K562 (cell line): ENCODE measurements around the gene APOA1. TPM values are rescaled to one million over a fixed set of nuclear protein-coding genes. Genes with fewer than 3 reads are reported as not detected.

Source experiments
- ATAC-seq: fragments of 200-7000 bp; cut with Tn5 transposase; 3 replicates; pipeline ENCODE4 v1.9.1; 2020; ENCODE audit warnings: moderate library complexity
- BruUV-seq: library from RNA; stranded (reverse); fragments of 400-500 nt; replicated peaks from 2 replicates; lab custom pipeline; 2021; lab: Mats Ljungman, UMichigan
- CTCF ChIA-PET: fragments of 300-600 bp; formaldehyde crosslinking; extraction: SDS; loops from one replicate; lab custom pipeline; 2021; ENCODE audit warnings: low intra/inter-chr PET ratio; lab: Yijun Ruan, JAX
- POLR2A ChIA-PET: fragments of 300-600, 350-650 bp; sonication (Branson Sonifier 250); formaldehyde crosslinking; extraction: SDS; loops from one replicate; lab custom pipeline; 2021; ENCODE audit warnings: antibody characterized with exemption, inconsistent platforms; lab: Yijun Ruan, JAX
- DNase-seq, 4 experiments: peaks; one replicate each; pipeline versions ENCODE4 v3.0.0 to v3.0.0-alpha.2; 2011 to 2018; ENCODE audit warnings: low spot score in 3 of 4, mixed read lengths in 3 of 4; ENCODE audit errors: extremely low read depth in 1 of 4
- FAIRE-seq: peaks from 2 replicates; lab custom pipeline; 2011; peaks lifted over from hg19 to GRCh38; lab: Jason Lieb, UNC
- H2AFZ ChIP-seq: 2 replicates; pipeline ENCODE4 v1.6.0; 2011; ENCODE audit warnings: low read depth, low read length, control low read depth, inconsistent platforms
- H3K27ac ChIP-seq: fragments of 200-600 bp; 3 replicates; pipeline ENCODE4 v1.8.0; 2011; ENCODE audit warnings: low read depth, mild to moderate bottlenecking, control low read depth, inconsistent platforms, low read length, moderate library complexity, mixed read lengths; ENCODE audit errors: extremely low read depth
- H3K27me3 ChIP-seq, 2 experiments: fragments of 300-600 bp in 1 of 2; 2 replicates in 1 of 2; 3 replicates in 1 of 2; pipeline versions ENCODE4 v1.6.0 to v1.8.0; 2011; ENCODE audit warnings: inconsistent platforms in 2 of 2, low read length in 2 of 2, mild to moderate bottlenecking in 1 of 2, mixed read lengths in 1 of 2, moderate library complexity in 1 of 2; ENCODE audit not compliant: control insufficient read depth in 2 of 2, insufficient read depth in 2 of 2
- H3K36me3 ChIP-seq: fragments of 300-600 bp; 3 replicates; pipeline ENCODE4 v1.8.0; 2011; ENCODE audit warnings: mild to moderate bottlenecking, low read length, inconsistent platforms; ENCODE audit not compliant: control insufficient read depth, insufficient read depth
- H3K4me1 ChIP-seq, 2 experiments: fragments of 200-600 bp in 1 of 2; replicated peaks in 1 of 2; 2 replicates in 1 of 2; 3 replicates in 1 of 2; pipeline versions ENCODE4 v1.5.1 to v1.8.0; 2011; ENCODE audit warnings: inconsistent platforms in 2 of 2, low read length in 2 of 2, mild to moderate bottlenecking in 1 of 2, mixed read lengths in 1 of 2, moderate library complexity in 1 of 2; ENCODE audit not compliant: control insufficient read depth in 2 of 2, insufficient read depth in 2 of 2
- H3K4me2 ChIP-seq: 2 replicates; pipeline ENCODE4 v1.6.1; 2011; ENCODE audit warnings: low read length, control low read depth, inconsistent platforms, mixed read lengths; ENCODE audit not compliant: insufficient read depth
- H3K4me3 ChIP-seq: fragments of 200-600 bp; sonication (generic), shearing (Covaris generic); 2 replicates; pipeline ENCODE4 v1.5.1; 2016; ENCODE audit warnings: control low read depth, inconsistent platforms
- H3K79me2 ChIP-seq: fragments of 200-600 bp; 3 replicates; pipeline ENCODE4 v1.8.0; 2011; ENCODE audit warnings: low read length, inconsistent platforms; ENCODE audit not compliant: control insufficient read depth, insufficient read depth
- H3K9ac ChIP-seq, 2 experiments: 2 replicates each; pipeline versions ENCODE4 v1.6.0 to v1.6.1; 2011; ENCODE audit warnings: low read depth in 2 of 2, low read length in 2 of 2, control low read depth in 1 of 2, inconsistent platforms in 1 of 2, mild to moderate bottlenecking in 1 of 2, mixed read lengths in 1 of 2; ENCODE audit not compliant: insufficient read depth in 1 of 2
- H3K9me1 ChIP-seq: one replicate; pipeline ENCODE4 v1.6.0; 2011; ENCODE audit warnings: inconsistent platforms, mild to moderate bottlenecking, low read length, moderate library complexity; ENCODE audit not compliant: control insufficient read depth, insufficient read depth
- H3K9me3 ChIP-seq: replicated peaks from 2 replicates; pipeline ENCODE4 v1.5.1; 2011; ENCODE audit warnings: low read depth, low read length, inconsistent platforms; ENCODE audit not compliant: control insufficient read depth, insufficient read depth
- H4K20me1 ChIP-seq: replicated peaks from 2 replicates; pipeline ENCODE4 v1.6.1; 2011; ENCODE audit warnings: low read length, inconsistent platforms, mixed read lengths; ENCODE audit not compliant: control insufficient read depth, insufficient read depth
- DEAF1 ChIP-seq: fragments of 450-650 bp; formaldehyde crosslinking; IDR thresholded peaks from 2 replicates; pipeline ENCODE4 v1.4.0; 2020; ENCODE audit warnings: mild to moderate bottlenecking, moderate library complexity
- JUNB ChIP-seq: fragments of 450-650 bp; formaldehyde crosslinking; conservative IDR thresholded peaks from 2 replicates; pipeline ENCODE4 v1.4.0; 2020; ENCODE audit warnings: mild to moderate bottlenecking
- RAD21 ChIP-seq, 2 experiments: fragments of 250-450 bp in 1 of 2; fragments of 450-650 bp in 1 of 2; sonication (Bioruptor Pico) in 1 of 2; formaldehyde crosslinking in 1 of 2; IDR thresholded peaks in 1 of 2; conservative IDR thresholded peaks in 1 of 2; 2 replicates each; pipeline versions ENCODE4 v1.4.0 to v1.8.0; 2020 to 2022; ENCODE audit warnings: mild to moderate bottlenecking in 2 of 2, moderate library complexity in 1 of 2
- REST ChIP-seq, 2 experiments: fragments of 450-650 bp; formaldehyde crosslinking in 1 of 2; IDR thresholded peaks; 2 replicates each; pipeline versions ENCODE4 v1.4.0 to v1.6.1; 2014 to 2020; ENCODE audit warnings: mild to moderate bottlenecking in 2 of 2, borderline replicate concordance in 1 of 2, low read depth in 1 of 2
- SMC3 ChIP-seq: conservative IDR thresholded peaks from 2 replicates; pipeline ENCODE4 v1.6.1; 2011; ENCODE audit warnings: low read depth, low read length, improper control_type of control experiment; ENCODE audit not compliant: insufficient read depth
- ZNF277 ChIP-seq: fragments of 250-450 bp; sonication (Bioruptor Pico); IDR thresholded peaks from 2 replicates; pipeline ENCODE4 v1.8.0; 2022; ENCODE audit warnings: inconsistent platforms, mild to moderate bottlenecking, moderate library complexity, borderline replicate concordance
- WGBS: fragments of 100-300 bp; shearing (Covaris generic); methylation state at CpG from one replicate; pipeline ENCODE4 v1.1.6; 2016; ENCODE audit warnings: low coverage, mixed read lengths; ENCODE audit not compliant: insufficient coverage; ENCODE audit errors: missing lambda C conversion rate; 5-methylcytosine and 5-hydroxymethylcytosine counted together
- in situ Hi-C: fragments of 300-500 bp; cut with MboI; formaldehyde crosslinking; loops from 4 replicates; pipeline ENCODE4 v1.15.0; 2018; ENCODE audit warnings: inconsistent platforms, mixed read lengths
- intact Hi-C: fragments of 100-400 bp; cut with micrococcal nuclease; formaldehyde crosslinking; loops from 2 replicates; pipeline ENCODE4 v1.14.2; 2022
- polyA plus RNA-seq, 8 experiments: library from polyadenylated mRNA; depleted of rRNA in 4 of 8; stranded (reverse) in 5 of 8; unstranded in 3 of 8; fragments of >200 nt; fragmentation: Nextera tagmentation in 2 of 8; fragmentation: Illumina TruSeq in 1 of 8; extraction: Ambion mirVana in 2 of 8; extraction: Trizol in 1 of 8; gene quantifications; 2 replicates each; pipeline versions ENCODE4 v1.2.1 to v1.2.3, GENCODE V29; 2011 to 2014; ENCODE audit warnings: inconsistent platforms in 1 of 8, missing spikeins in 1 of 8
- total RNA-seq, 7 experiments: library from RNA; depleted of rRNA in 6 of 7; stranded (reverse); fragments of >200 nt in 6 of 7; fragmentation: Illumina TruSeq in 2 of 7; extraction: Trizol in 2 of 7; gene quantifications; 2 replicates each; pipeline versions ENCODE4 v1.2.1 to v1.2.3, GENCODE V29; 2011 to 2021; ENCODE audit warnings: low replicate concordance in 1 of 7

Gene APOA1
- total and polyA plus RNA-seq, 9 of the 15 experiments (the other 6 are each of a cell fraction or from before 2014, with no cell fraction given), result 1.8 TPM; not detected in 8

GRCh38 chr11:116879800-116880625 lies 42.6 kb upstream of the APOA1 start:
- DNase-seq (peak in 3 of 4 experiments; percentile 34 to 66 (median 48)), FAIRE-seq (peak; percentile 91), ATAC-seq (peak; percentile 97)
- Histone ChIP-seq H3K9me3 (no peaks in the 10 kb centered on the region), H3K36me3 (peaks cover 11% of the 10 kb centered on the region), H3K9me1 (no peaks in the 10 kb centered on the region), H3K4me1 (no peaks in the 10 kb centered on the region), H3K27me3 (no peaks in the 10 kb centered on the region), H3K27ac (no peak overlapping the region), H3K9ac (no peak overlapping the region), H4K20me1 (no peaks in the 10 kb centered on the region), H2AFZ (no peak overlapping the region), H3K4me3 (no peak overlapping the region), H3K4me2 (no peak overlapping the region), H3K79me2 (no peaks in the 10 kb centered on the region)
- in situ Hi-C loops, result loop anchor here (5.0 to 10.0 kb wide), 2 partner anchors 222 to 345 kb away; no protein-coding TSS in a partner anchor
- intact Hi-C loops, result loop anchor here (1.0 to 5.0 kb wide), 3 partner anchors 217 to 347 kb away; no protein-coding TSS in a partner anchor
- ChIA-PET POLR2A (interaction anchor here (0.6 to 1.4 kb wide), 2 partner anchors 10 to 152 kb away, joined by 3 read pairs; no protein-coding TSS in a partner anchor), CTCF (interaction anchor here (0.6 to 2.6 kb wide), 6 partner anchors 15 to 347 kb away, joined by 3 to 23 read pairs (median 4); partner anchors contain the start of gene SIK3)
- 37% methylated on average over 5 of the region's 5 CpGs for WGBS
- no TSS peak for BruUV-seq
- peak; percentile 78 to 83 for TF ChIP-seq RAD21 (CRISPR knock-in tag; conservative IDR thresholded peaks at IDR 0.05 in 1 of 2, IDR thresholded peaks at IDR 0.05 in 1 of 2)
- TF ChIP-seq JUNB (CRISPR knock-in tag), result no peak
- TF ChIP-seq DEAF1, result 0 out of 2 replicates have a peak, but pooled peaks have one; percentile 39
- TF ChIP-seq ZNF277 (CRISPR knock-in tag), result no peak
- peak; percentile 74 for TF ChIP-seq REST (IDR thresholded peaks at IDR 0.05; ENCODE audit: borderline replicate concordance)
- TF ChIP-seq REST (CRISPR knock-in tag; IDR thresholded peaks at IDR 0.05; ENCODE audit: low read depth), result no peak
- TF ChIP-seq SMC3, result peak; percentile 57
